HG03066 (cell line): ENCODE measurements around the gene ALDH3A1.
A peak's percentile ranks its signal among the peaks of the same experiment; 100 is the strongest.
"Not testable (repeated sequence)": the region's sequence is repeated elsewhere in the genome, so short reads cannot be mapped to it uniquely, and the experiment has no call there.

ENCODE experiments used
- ATAC-seq: cut with Tn5 transposase; IDR thresholded peaks from one replicate; pipeline ENCODE4 v1.9.1; 2021; ENCODE audit warnings: low read depth; ENCODE audit not compliant: unreplicated experiment

ALDH3A1 gene

DNA sequence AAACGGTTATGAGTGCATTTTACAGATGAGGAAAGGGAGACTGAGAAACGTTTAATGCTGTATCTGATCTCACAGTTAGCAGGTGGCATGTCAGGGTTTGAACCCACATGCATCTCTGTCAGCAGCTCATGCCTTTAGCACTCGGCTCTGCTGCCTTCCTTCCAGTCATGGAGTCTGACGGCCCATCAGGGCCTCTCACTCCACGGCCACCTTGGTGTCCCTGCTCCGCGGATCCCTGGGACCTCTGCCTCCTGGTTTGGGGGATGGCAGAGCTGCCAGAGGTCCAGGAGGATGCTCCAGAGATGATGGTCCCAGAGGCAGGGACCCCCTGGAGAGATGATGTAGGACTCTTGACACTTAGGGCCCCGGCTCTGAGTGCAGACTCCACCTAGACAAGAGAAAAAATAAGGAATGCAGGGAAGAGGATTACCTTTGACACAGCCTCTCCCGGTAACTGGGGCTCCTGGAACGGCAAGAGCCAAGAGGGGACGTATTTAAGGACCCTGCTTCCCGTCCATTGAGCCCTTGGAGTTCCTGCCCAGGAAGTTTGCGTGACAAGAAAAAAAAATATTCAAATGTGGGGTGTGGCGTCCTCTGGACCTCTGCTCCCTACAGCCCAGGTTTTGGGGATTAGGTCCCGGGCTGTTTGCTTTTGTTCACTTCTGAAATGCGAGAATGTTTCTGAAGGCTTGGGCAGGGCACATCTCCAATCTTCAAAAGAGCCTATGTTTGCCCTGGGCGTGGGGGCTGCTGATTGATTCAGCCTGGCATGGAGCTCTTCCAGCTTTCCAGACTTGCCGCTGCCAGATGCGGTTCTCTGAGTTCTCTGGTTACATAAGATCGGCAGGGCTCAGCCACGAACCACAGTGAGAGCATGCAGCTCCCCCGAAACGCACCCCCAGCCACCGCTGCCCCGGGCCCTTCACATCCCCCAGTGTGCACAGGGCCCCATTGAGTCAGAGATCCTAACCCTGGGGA, at the start of gene ALDH3A1:
TSS of gene ALDH3A1 (minus strand) at position 470 of the 978 bp plus-strand sequence. CDS start 3,169 bp downstream, outside the sequence.
- ATAC-seq: no peak

- ATAC-seq: no peak
These were observed 48.4 kb upstream of the ALDH3A1 start for GRCh38 chr17:19796457-19796856.

- no peak for ATAC-seq
These were observed 43.9 kb upstream of the ALDH3A1 start for GRCh38 chr17:19791918-19792550.

DNA sequence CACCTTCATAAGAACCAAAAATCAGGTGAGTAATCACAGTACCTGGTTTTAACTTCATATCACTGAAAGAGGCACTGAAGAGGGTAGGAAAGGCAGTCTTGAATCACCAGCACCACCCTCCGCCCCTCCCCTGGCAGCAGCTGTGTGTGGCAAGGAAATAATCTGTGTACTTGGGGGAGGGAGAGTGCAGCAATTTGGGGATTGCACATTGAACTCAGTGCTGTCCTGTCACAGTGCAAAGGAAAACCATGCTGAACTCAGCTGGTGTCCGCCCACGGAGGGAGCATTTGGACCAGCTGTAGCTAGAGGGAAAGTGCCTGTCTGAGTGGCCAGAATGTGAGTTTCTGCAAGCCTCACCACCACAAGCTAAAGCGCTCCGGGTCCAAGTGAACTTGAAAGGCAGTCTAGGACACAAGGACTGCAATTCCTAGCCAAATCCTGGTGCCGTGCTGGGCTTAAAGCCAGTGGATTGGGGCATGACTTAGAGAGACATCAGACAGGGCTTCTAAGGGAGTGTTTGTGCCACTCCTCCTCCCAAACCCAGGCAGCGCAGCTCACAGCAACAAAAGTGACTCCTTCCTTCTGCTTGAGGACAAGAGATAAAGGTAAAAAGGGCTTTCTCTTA, 39.7 kb upstream of the ALDH3A1 start:
- ATAC-seq: no peak

DNA sequence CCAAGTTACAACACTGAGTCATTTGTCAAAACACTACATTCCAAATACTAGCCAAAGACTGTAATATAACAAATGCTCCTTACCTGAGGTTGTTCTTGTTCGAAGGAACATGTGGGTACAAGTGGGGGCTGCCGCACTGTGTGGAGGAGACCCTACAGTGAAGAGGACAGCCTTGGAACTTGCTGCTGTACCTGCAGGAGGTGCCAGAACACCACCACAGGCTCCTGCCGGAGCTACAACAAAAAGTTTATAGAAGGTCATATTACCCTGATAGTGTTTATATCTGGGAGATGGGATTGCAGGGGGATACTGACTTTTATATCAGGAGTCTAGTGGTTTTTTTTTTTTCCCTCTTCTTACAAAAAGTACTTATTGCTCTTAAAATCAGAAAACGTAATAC, 37.8 kb upstream of the ALDH3A1 start:
- no peak for ATAC-seq

DNA sequence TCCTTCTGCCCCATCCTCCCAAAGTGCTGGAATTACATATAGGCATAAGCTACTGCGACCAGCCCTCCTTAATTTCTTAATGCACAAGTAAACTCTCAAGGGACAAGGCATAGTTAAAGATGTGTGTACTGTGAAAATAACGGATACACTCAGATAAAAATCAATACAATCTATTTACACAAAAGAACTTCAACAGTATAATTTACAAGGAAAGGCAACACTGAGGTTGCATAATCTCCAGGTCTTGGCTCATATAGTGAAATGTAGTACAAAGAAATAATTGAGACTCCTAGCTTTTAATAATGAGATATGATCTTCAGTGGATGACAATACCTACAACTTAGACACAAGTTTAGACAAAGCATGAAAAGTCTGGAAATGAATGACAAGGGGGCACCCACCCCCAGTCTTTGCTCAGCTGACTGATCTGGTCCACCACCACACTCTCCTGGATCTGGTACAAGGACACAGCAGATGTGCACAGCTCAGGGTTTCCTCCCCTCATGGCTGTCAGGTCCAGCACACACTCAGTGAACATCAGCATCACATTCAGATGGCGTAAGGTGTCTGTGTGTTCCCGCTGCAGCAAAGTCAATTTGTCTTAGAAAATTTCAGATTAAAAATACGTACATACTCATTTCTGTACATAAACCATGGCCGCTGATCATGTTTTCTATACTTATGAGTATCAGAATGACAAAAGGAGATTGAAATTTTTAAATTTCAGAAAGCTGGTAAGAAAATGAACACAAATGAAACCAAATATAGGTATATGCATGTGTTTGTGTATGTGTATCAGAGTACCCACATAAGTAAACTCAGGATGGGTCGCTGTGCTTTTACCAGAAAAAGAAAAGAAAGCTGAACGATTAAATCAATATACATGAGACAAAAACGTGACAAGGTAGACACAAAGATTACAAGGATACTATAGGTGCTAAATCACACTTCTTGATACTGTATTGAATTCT, 33.7 kb upstream of the ALDH3A1 start:
- no peak for ATAC-seq

DNA sequence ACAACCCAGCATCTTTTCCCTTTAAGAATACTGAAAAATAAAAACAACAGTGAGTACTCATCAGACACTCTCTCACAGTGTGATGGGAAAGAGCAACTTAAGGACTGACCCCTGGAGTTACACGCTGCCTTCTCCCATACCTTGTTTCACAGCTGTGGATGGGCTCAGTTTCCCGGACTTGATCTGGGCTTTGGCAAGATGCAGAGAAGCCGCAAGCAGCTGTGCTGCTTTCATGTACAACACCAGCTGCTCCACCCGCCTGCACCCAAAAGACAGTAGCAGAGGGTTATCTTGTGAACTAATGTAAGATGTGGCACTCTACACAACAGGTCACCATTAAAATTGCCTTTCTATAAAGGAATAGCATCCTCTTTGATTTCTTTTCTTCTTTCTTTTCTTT, 32.7 kb upstream of the ALDH3A1 start:
- no peak for ATAC-seq

- no peak for ATAC-seq
These were observed 25.4 kb upstream of the ALDH3A1 start for GRCh38 chr17:19773534-19773933.

- ATAC-seq: no peak
These were observed 24.0 kb upstream of the ALDH3A1 start for GRCh38 chr17:19771971-19772630.

DNA sequence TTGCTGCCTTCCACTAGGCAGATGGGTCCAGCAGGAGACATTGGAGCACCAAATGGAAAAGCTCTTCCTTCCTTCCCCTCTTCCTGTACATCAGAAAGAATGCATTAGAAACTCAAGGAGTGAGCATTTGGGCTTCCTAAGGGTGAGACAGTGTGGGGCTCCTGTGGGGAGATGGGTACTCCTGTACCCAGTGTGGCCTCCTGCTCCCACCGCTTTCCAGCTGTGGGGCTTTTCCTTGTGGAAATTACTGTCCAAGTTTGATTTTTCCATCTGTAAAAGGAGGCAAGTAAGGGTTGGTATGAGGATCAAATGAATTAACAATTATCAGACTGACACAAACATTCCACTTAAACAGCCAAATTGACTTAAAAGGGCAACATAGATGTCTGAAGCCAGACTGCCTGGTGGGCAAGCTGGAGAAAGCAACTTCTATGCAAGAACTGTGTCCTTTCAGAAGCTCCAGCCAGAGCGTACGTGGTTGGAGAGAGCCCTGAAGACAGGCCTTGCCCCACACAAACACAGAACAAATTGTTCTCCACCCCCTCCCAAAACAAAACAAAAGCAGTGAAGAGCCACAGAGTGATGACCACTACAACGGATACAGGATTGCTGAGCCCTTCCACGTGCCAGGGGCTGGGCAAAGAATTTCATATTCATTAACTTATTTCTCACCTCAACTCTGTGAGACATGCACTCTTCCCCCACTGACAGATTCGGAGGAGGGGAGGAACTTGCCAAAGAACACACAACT, 23.1 kb upstream of the ALDH3A1 start:
- ATAC-seq: no peak

- no peak for ATAC-seq
These were observed 22.0 kb upstream of the ALDH3A1 start for GRCh38 chr17:19769946-19770652.

- ATAC-seq: no peak
These were observed 20.1 kb upstream of the ALDH3A1 start for GRCh38 chr17:19768046-19768782.

- peak; percentile 56 for ATAC-seq
These were observed 18.5 kb upstream of the ALDH3A1 start for GRCh38 chr17:19766421-19767270.

GRCh38 chr17:19766016-19766415, 17.9 kb upstream of the ALDH3A1 start:
- no peak for ATAC-seq

DNA sequence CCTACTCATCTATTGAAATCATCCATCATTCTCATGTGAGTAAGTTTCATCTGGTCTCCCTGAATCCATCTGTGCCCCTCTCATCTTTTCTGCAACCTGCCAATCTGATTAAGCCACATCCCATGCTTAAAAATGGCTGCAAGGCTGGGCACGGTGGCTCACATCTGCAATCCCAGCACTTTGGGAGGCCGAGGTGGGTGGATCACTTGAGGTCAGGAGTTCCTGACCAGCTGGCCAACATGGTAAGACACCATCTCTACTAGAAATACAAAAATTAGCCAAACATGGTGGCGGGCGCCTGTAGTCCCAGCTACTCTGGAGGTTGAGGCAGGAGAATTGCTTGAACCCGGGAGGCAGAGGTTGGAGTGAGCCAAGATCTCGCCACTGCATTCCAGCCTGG, 15.9 kb upstream of the ALDH3A1 start:
- ATAC-seq: not testable (repeated sequence)

DNA sequence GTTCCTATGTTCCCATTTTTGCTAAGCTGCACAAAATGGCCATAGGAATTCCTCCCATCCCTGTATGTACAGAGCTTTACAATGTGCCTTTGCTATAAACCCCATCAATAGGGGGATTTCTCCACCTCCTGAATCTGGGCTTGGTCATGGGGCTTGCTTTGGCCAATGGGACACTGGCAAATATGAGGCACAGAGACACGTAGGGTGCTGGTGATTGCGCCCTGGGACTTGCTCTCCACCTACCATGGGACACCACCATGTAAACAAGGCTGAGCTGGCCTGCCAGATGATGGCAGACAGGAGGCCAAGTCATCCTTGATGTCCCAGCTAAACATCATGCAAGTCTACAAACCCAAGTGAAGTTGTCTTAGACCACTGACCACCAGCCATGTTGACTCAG, 15.3 kb upstream of the ALDH3A1 start:
- ATAC-seq: no peak

- ATAC-seq: no peak
These were observed 14.4 kb upstream of the ALDH3A1 start for GRCh38 chr17:19762515-19762961.
